Heart left ventricle (tissue), 16 donors: ENCODE results near the gene RPL13. TPM values are rescaled to one million over a fixed set of nuclear protein-coding genes. Genes with fewer than 3 reads are reported as not detected.
A peak's percentile ranks its signal among the peaks of the same experiment; 100 is the strongest.

Experiments used
- ATAC-seq, 4 donors: fragments of 200-7000 bp; cut with Tn5 transposase; one replicate each; pipeline ENCODE4 v1.9.1; 2020 to 2022; ENCODE audit warnings: moderate library complexity in 4 of 4, mild to moderate bottlenecking in 3 of 4, moderate number of reproducible peaks in 1 of 4
- DNase-seq, 5 donors: peaks; one replicate each; pipeline ENCODE4 v3.0.0-alpha.2; 2020
- H3K27ac ChIP-seq, 12 donors: fragments of 200-600 bp; sonication (generic) in 4 of 12; one replicate each; pipeline versions ENCODE4 v1.5.0 to v1.8.0; 2016 to 2022; ENCODE audit warnings: mild to moderate bottlenecking in 2 of 12
- H3K27me3 ChIP-seq, 9 donors: fragments of 200-600 bp; sonication (generic) in 2 of 9; one replicate each; pipeline versions ENCODE4 v1.5.1 to v1.8.0; 2016 to 2022; ENCODE audit warnings: mild to moderate bottlenecking in 3 of 9
- H3K36me3 ChIP-seq, 9 donors: fragments of 200-600 bp; sonication (generic) in 2 of 9; one replicate each; pipeline versions ENCODE4 v1.5.0 to v1.8.0; 2018 to 2022; ENCODE audit warnings: mild to moderate bottlenecking in 2 of 9
- H3K4me1 ChIP-seq, 12 donors: fragments of 200-600 bp; sonication (generic) in 4 of 12; one replicate each; pipeline versions ENCODE4 v1.5.0 to v1.8.0; 2016 to 2022; ENCODE audit warnings: mild to moderate bottlenecking in 3 of 12
- H3K4me3 ChIP-seq, 12 donors: fragments of 200-600 bp; sonication (generic) in 4 of 12; one replicate each; pipeline versions ENCODE4 v1.5.0 to v1.8.0; 2017 to 2022; ENCODE audit warnings: mild to moderate bottlenecking in 9 of 12, moderate library complexity in 4 of 12
- H3K9me3 ChIP-seq, 12 donors: fragments of 200-600 bp; sonication (generic) in 4 of 12; one replicate each; pipeline versions ENCODE4 v1.5.0 to v1.8.0; 2016 to 2022; ENCODE audit warnings: mild to moderate bottlenecking in 1 of 12
- CTCF ChIP-seq, 12 donors: fragments of 200-600 bp; sonication (generic) in 4 of 12; IDR thresholded peaks; one replicate each; pipeline versions ENCODE4 v1.5.0 to v1.8.0; 2018 to 2022; ENCODE audit warnings: antibody characterized with exemption in 12 of 12, mild to moderate bottlenecking in 5 of 12
- POLR2A ChIP-seq, 2 donors: fragments of 450-650 bp; IDR thresholded peaks; one replicate each; pipeline ENCODE4 v1.6.1; 2017; ENCODE audit warnings: antibody characterized with exemption in 2 of 2, mild to moderate bottlenecking in 2 of 2, moderate library complexity in 2 of 2
- WGBS, 4 donors: extraction: QIAGEN DNeasy Blood & Tissue Kit in 2 of 4; methylation state at CpG; one replicate each; pipeline versions ENCODE4 v1.1.5 to v1.1.7; 2013 to 2018; 5-methylcytosine and 5-hydroxymethylcytosine counted together
- intact Hi-C, 10 donors: fragments of 100-400 bp; cut with DNase I; formaldehyde crosslinking; loops; one replicate each; pipeline versions ENCODE4 v1.11.1 to v1.14.2; 2022
- polyA plus RNA-seq, 2 donors: library from polyadenylated mRNA; stranded (reverse); fragments of 200-250 nt; gene quantifications; one replicate each; pipeline ENCODE4 v1.2.3, GENCODE V29; 2013
- total RNA-seq, 9 donors: library from RNA; depleted of rRNA in 2 of 9; stranded (reverse); fragments of >200 nt in 2 of 9; fragmentation: NEBNext Ultra II Directional in 3 of 9; extraction: Animal tissue kit (Norgen Biotek cat#: 25700) in 3 of 9; gene quantifications; one replicate each; pipeline versions ENCODE4 v1.1.0 to v1.2.4, GENCODE V29; 2016 to 2023
- donor health status: ischemic (EF 13 %, LVEDD 7.1; RV severe dilation, severe dysfunction).
- donor health status: healthy with polysubstance abuse.
- donor health status: DM: no; HTN: yes; CAD: no.
- donor health status: DM: no; HTN: no; CAD: no.
- donor health status: ischemic (EF 25% LVEDD 6.9; RV normal size, moderate dysfunction).
- donor health status: ischemic (EF 25% LVEDD 5.7; RV mildly dilated, moderate dysfunction).
- donor health status: healthy.
- donor health status: DM: yes; HTN: yes; CAD: no.
- donor health status: ischemic (EF 35%, LVEDD 5.7; RV mildly dilated, moderate dysfunction).
- donor health status: nonischemic (EF 11% LVEDD 7.7; RV severe dilation, severe dysfunction).
- donor health status: DM: yes; HTN: yes; CAD: no.
- donor health status: PGD.
- donor health status: ischemic (EF 29% LVEDD 5.4; RV normal size, mild dysfunction).
- donor health status: nonischemic (EF 23%, LVEDD 6.1; RV moderate dilation, normal function).

RPL13 gene
- total and polyA plus RNA-seq, 11 donors: 701 to 5,500 (median 1,282) TPM

- 89 to 93% (median 91%) methylated on average over 15 of the region's 15 CpGs for WGBS, 4 donors
- TF ChIP-seq POLR2A (IDR thresholded peaks at IDR 0.05) (no peak), CTCF (IDR thresholded peaks at IDR 0.05) (no peak)
- intact Hi-C loops: loop anchor here in 1 of 10 donors (10.0 kb wide), 1 partner anchor 65 kb away; no protein-coding TSS in a partner anchor
- DNase-seq (no peak), ATAC-seq (no peak)
- Histone ChIP-seq H3K9me3 (no peaks in the 10 kb centered on the region), H3K27me3 (peaks cover 13 to 31% (median 21%) of the 10 kb centered on the region in 9 donors), H3K27ac (no peak overlapping the region), H3K4me3 (no peak overlapping the region), H3K36me3 (no peaks in the 10 kb centered on the region), H3K4me1 (peaks cover under 1 to 25% (median 13%) of the 10 kb centered on the region in 12 donors)
These were observed 18.9 kb downstream of the RPL13 start for GRCh38 chr16:89579351-89579750.

DNA sequence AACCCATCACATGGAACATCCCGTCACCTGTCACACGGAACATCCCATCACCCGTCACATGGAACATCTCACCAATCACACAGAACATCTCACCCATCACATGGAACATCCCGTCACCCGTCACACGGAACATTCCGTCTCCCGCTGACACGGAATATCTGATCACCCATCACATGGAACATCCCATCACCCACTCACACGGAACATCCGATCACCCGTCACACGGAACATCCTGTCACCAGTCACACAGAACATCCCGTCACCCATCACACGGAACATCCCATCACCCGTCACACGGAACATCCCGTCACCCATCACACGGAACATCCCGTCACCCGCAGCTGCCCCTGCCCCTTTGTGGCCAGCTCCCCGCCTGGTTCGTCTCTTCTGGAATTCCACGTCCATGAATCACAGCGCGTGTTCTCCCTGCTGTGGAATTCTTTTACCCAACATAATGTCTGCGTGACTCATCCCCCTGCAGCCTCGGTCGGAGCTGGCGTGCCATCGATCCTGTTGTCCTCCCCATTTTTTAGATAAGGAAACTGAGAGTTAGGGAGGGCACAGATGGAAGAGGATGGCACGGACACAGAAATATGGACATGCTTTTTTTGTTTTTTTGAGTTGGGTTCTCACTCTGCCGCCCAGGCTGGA lies 20.7 kb downstream of the RPL13 start:
- 84 to 87% (median 85%) methylated on average over 32 to 33 of the region's 33 CpGs for WGBS, 4 donors
- Histone ChIP-seq H3K27me3 (peaks cover 0 to 15% (median 7%) of the 10 kb centered on the region in 9 donors), H3K27ac (no peak overlapping the region), H3K36me3 (no peaks in the 10 kb centered on the region), H3K4me3 (no peak overlapping the region), H3K9me3 (no peaks in the 10 kb centered on the region), H3K4me1 (peaks cover 0 to 7% (median 2%) of the 10 kb centered on the region in 12 donors)
- no peak for TF ChIP-seq CTCF (IDR thresholded peaks at IDR 0.05)
- TF ChIP-seq POLR2A (IDR thresholded peaks at IDR 0.05): no peak
- DNase-seq (no peak), ATAC-seq (no peak)
- intact Hi-C loops: no loop called here

- TF ChIP-seq CTCF (IDR thresholded peaks at IDR 0.05) (no peak), POLR2A (IDR thresholded peaks at IDR 0.05) (no peak)
- H3K27me3 ChIP-seq: peaks cover 0 to 7% (median 0%) of the 10 kb centered on the region in 9 donors
- H3K27ac ChIP-seq: no peak overlapping the region
- no peaks in the 10 kb centered on the region for H3K36me3 ChIP-seq
- H3K4me1 ChIP-seq: peaks cover 0 to 7% (median 0%) of the 10 kb centered on the region in 12 donors
- ATAC-seq (peak in 1 of 4 donors; percentile 53), DNase-seq (no peak)
- no peaks in the 10 kb centered on the region for H3K9me3 ChIP-seq
- intact Hi-C loops: no loop called here
- H3K4me3 ChIP-seq: no peak overlapping the region
- 59 to 72% (median 65%) methylated on average over 10 to 15 of the region's 15 CpGs for WGBS, 4 donors
These were observed 21.5 kb downstream of the RPL13 start for GRCh38 chr16:89581861-89582563.

GRCh38 chr16:89582614-89583196 lies 22.2 kb downstream of the RPL13 start:
- H3K9me3 ChIP-seq: no peaks in the 10 kb centered on the region
- ATAC-seq (peak in 1 of 4 donors; percentile 7), DNase-seq (no peak)
- H3K4me1 ChIP-seq: peaks cover 0 to 7% (median 0%) of the 10 kb centered on the region in 12 donors
- no peaks in the 10 kb centered on the region for H3K27me3 ChIP-seq
- WGBS, 4 donors: 90 to 97% (median 94%) methylated on average over 14 to 19 of the region's 19 CpGs
- TF ChIP-seq CTCF (IDR thresholded peaks at IDR 0.05) (no peak), POLR2A (IDR thresholded peaks at IDR 0.05) (no peak)
- H3K4me3 ChIP-seq: no peak overlapping the region
- H3K36me3 ChIP-seq: no peaks in the 10 kb centered on the region
- intact Hi-C loops: no loop called here
- no peak overlapping the region for H3K27ac ChIP-seq
